ENCODE results near the gene GBP3. TPM values are rescaled to one million over a fixed set of nuclear protein-coding genes. Genes with fewer than 3 reads are reported as not detected.
A peak's percentile ranks its signal among the peaks of the same experiment; 100 is the strongest.

Gene GBP3
- total RNA-seq, 2 donors from 2014 or later, result not detected

GRCh38 chr1:88985032-88985431 is 37.6 kb downstream of the GBP3 start:
- peaks cover 68% of the 10 kb centered on the region for H3K36me3 ChIP-seq (ENCODE audit: control insufficient read depth, insufficient read depth, low read length)
- Mint-ChIP-seq H3K9me3 (peaks cover 2% of the 10 kb centered on the region), H3K27ac (no peak overlapping the region), H3K27me3 (ENCODE audit: insufficient read depth) (no peaks in the 10 kb centered on the region), H3K36me3 (ENCODE audit: low read depth) (peaks cover 49% of the 10 kb centered on the region), H3K4me1 (peaks cover 18% of the 10 kb centered on the region), H3K4me3 (no peak overlapping the region)
- peaks cover 3% of the 10 kb centered on the region for H3K4me1 ChIP-seq (ENCODE audit: control insufficient read depth, insufficient read depth, low read length)
- no peaks in the 10 kb centered on the region for H3K9me3 ChIP-seq (ENCODE audit: control insufficient read depth, low read length)
- no peak overlapping the region for H3K4me3 ChIP-seq (ENCODE audit: low read length)
- DNase-seq, result no peak
- WGBS, 2 experiments (ENCODE audit: insufficient coverage in 1 of 2, insufficient read length in 1 of 2), result 89% methylated on average over 1 of the region's 1 CpG; no CpG with 5 or more reads in 1 of the 2 experiments
- H3K27me3 ChIP-seq (ENCODE audit: control insufficient read depth, insufficient read depth, low read length, poor library complexity, severe bottlenecking), result no peaks in the 10 kb centered on the region
- TF ChIP-seq CTCF (conservative IDR thresholded peaks at IDR 0.05), result no peak
- no peak overlapping the region for H3K27ac ChIP-seq (ENCODE audit: low read depth, low read length)
- H3K9ac ChIP-seq (ENCODE audit: extremely low read depth, low read length, poor library complexity, severe bottlenecking), result no peak overlapping the region

- Histone ChIP-seq H3K36me3 (ENCODE audit: control insufficient read depth, insufficient read depth, low read length) (peaks cover 73% of the 10 kb centered on the region), H3K9me3 (ENCODE audit: control insufficient read depth, low read length) (no peaks in the 10 kb centered on the region), H3K9ac (ENCODE audit: extremely low read depth, low read length, poor library complexity, severe bottlenecking) (no peak overlapping the region)
Measured at GRCh38 chr1:88984569-88984968, 38.1 kb downstream of the GBP3 start.

GRCh38 chr1:88983791-88984559 is 38.7 kb downstream of the GBP3 start:
- Histone ChIP-seq H3K4me1 (ENCODE audit: control insufficient read depth, insufficient read depth, low read length) (peaks cover 3% of the 10 kb centered on the region), H3K27me3 (ENCODE audit: control insufficient read depth, insufficient read depth, low read length, poor library complexity, severe bottlenecking) (no peaks in the 10 kb centered on the region), H3K27ac (ENCODE audit: low read depth, low read length) (no peak overlapping the region), H3K9ac (ENCODE audit: extremely low read depth, low read length, poor library complexity, severe bottlenecking) (no peak overlapping the region), H3K36me3 (ENCODE audit: control insufficient read depth, insufficient read depth, low read length) (peaks cover 75% of the 10 kb centered on the region), H3K9me3 (ENCODE audit: control insufficient read depth, low read length) (no peaks in the 10 kb centered on the region), H3K4me3 (ENCODE audit: low read length) (no peak overlapping the region)
- no peak overlapping the region for H3K4me3 Mint-ChIP-seq
- peak overlapping the region; percentile 17 for H3K27ac Mint-ChIP-seq
- H3K27me3 Mint-ChIP-seq (ENCODE audit: insufficient read depth), result no peaks in the 10 kb centered on the region
- no peak for DNase-seq
- 93 to 95% methylated on average over 8 to 17 of the region's 17 CpGs for WGBS, 2 experiments (ENCODE audit: insufficient coverage in 1 of 2, insufficient read length in 1 of 2)
- peaks cover 2% of the 10 kb centered on the region for H3K9me3 Mint-ChIP-seq
- TF ChIP-seq CTCF (conservative IDR thresholded peaks at IDR 0.05), result peak; percentile 79
- peaks cover 58% of the 10 kb centered on the region for H3K36me3 Mint-ChIP-seq (ENCODE audit: low read depth)
- H3K4me1 Mint-ChIP-seq, result peaks cover 15% of the 10 kb centered on the region

More at GRCh38 chr1:88984569-88984968, 38.1 kb downstream of the GBP3 start:
- peaks cover 3% of the 10 kb centered on the region for H3K4me1 ChIP-seq (ENCODE audit: control insufficient read depth, insufficient read depth, low read length)
- Mint-ChIP-seq H3K4me1 (peaks cover 15% of the 10 kb centered on the region), H3K9me3 (peaks cover 2% of the 10 kb centered on the region), H3K27ac (no peak overlapping the region), H3K27me3 (ENCODE audit: insufficient read depth) (no peaks in the 10 kb centered on the region), H3K4me3 (no peak overlapping the region), H3K36me3 (ENCODE audit: low read depth) (peaks cover 54% of the 10 kb centered on the region)
- 94 to 100% methylated on average over 1 of the region's 1 CpG for WGBS, 2 experiments (ENCODE audit: insufficient coverage in 1 of 2, insufficient read length in 1 of 2)
- DNase-seq, result no peak
- no peak for TF ChIP-seq CTCF (conservative IDR thresholded peaks at IDR 0.05)
- H3K27me3 ChIP-seq (ENCODE audit: control insufficient read depth, insufficient read depth, low read length, poor library complexity, severe bottlenecking), result no peaks in the 10 kb centered on the region
- H3K4me3 ChIP-seq (ENCODE audit: low read length), result no peak overlapping the region
- no peak overlapping the region for H3K27ac ChIP-seq (ENCODE audit: low read depth, low read length)

All from endodermal cell (in vitro differentiated cells).